ENCODE results near the gene DAAM1. TPM values are rescaled to one million over a fixed set of nuclear protein-coding genes. Genes with fewer than 3 reads are reported as not detected.
A peak's percentile ranks its signal among the peaks of the same experiment; 100 is the strongest.

DAAM1 gene
- total RNA-seq, 1 donor, result 19.5 TPM

DNA sequence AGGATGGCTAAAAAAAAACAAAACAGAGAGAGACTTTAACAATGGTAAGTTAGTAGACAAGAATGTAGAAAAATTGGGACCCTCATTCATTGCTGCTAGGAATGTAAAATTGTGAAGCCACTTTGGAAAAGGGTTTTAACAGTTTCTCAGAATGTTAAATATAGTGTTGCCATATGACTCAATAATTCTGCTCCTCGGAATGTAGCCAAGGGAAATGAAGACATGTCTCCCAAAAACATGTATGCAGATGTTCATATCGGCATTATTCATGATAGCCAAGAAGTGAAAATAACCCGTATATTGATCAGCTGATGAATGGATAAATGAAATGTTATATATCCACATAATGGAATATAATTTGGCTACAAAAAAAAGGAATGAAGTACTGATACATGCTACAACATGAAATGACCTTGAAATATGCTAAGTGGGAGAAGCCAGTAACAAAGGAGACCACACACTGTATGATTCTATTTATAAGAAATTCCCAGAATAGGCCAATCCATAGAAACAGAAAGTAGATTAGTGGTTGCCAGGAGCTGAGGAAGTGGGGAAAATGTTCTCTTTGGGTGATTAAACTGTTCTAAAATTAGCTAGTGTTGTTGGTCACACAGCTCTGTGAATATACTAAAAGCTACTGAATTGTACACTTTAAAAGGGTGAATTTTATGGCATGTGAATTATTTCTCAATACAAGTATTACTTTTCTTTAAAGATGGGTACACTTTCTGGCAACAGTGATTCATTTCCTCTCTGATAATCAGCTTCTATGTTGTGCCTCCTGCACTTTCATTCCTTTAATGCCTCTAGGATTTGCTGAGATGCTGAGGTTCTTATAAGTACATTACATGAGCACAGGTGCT, 132.5 kb downstream of the DAAM1 start:
- Histone ChIP-seq H3K9me3 (ENCODE audit: low read depth, low read length) (no peaks in the 10 kb centered on the region), H3K79me2 (ENCODE audit: insufficient read depth, low read length) (no peaks in the 10 kb centered on the region), H2AFZ (ENCODE audit: low read length) (no peak overlapping the region), H3K4me2 (ENCODE audit: insufficient read depth, low read length) (peak overlapping the region; percentile 61), H3K4me1 (ENCODE audit: insufficient read depth, low read length) (peaks cover 17% of the 10 kb centered on the region), H4K20me1 (ENCODE audit: insufficient read depth, low read length) (no peaks in the 10 kb centered on the region), H3K27me3 (ENCODE audit: insufficient read depth, low read length) (no peaks in the 10 kb centered on the region), H3K36me3 (ENCODE audit: insufficient read depth, low read length) (peaks cover 7% of the 10 kb centered on the region), H3K27ac (ENCODE audit: low read depth, low read length) (peak overlapping the region; percentile 73), H3K4me3 (ENCODE audit: insufficient read depth, low read length) (peak overlapping the region; percentile 12)
- no peak for TF ChIP-seq CTCF (IDR thresholded peaks at IDR 0.05; ENCODE audit: extremely low read depth, low read depth, low read length)
- DNase-seq (ENCODE audit: insufficient read length, low spot score, missing footprints), result no peak

DNA sequence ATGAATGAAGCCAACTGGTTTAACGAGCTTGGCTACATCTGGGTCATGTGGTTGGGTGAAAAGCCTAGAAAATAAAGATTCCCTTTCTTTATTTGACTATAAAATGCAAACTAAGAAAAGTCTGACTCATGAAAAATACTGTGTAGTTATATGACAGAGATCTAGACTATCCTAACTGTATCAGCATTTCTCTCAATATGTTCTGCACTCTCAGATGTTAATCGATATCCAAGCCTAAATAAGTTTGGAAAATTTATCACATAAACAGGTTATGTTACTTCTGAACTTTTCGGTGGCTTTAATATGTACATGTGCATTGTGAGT, 133.1 kb downstream of the DAAM1 start:
- H3K9me3 ChIP-seq (ENCODE audit: low read depth, low read length), result no peaks in the 10 kb centered on the region
- H3K79me2 ChIP-seq (ENCODE audit: insufficient read depth, low read length), result no peaks in the 10 kb centered on the region
- H3K36me3 ChIP-seq (ENCODE audit: insufficient read depth, low read length), result peaks cover 7% of the 10 kb centered on the region
- no peak for TF ChIP-seq CTCF (IDR thresholded peaks at IDR 0.05; ENCODE audit: extremely low read depth, low read depth, low read length)
- H3K4me1 ChIP-seq (ENCODE audit: insufficient read depth, low read length), result peaks cover 17% of the 10 kb centered on the region
- peak overlapping the region; percentile 61 for H3K4me2 ChIP-seq (ENCODE audit: insufficient read depth, low read length)
- no peak overlapping the region for H3K4me3 ChIP-seq (ENCODE audit: insufficient read depth, low read length)
- no peaks in the 10 kb centered on the region for H3K27me3 ChIP-seq (ENCODE audit: insufficient read depth, low read length)
- H2AFZ ChIP-seq (ENCODE audit: low read length), result no peak overlapping the region
- H4K20me1 ChIP-seq (ENCODE audit: insufficient read depth, low read length), result no peaks in the 10 kb centered on the region
- no peak for DNase-seq (ENCODE audit: insufficient read length, low spot score, missing footprints)
- peak overlapping the region; percentile 73 for H3K27ac ChIP-seq (ENCODE audit: low read depth, low read length)

DNA sequence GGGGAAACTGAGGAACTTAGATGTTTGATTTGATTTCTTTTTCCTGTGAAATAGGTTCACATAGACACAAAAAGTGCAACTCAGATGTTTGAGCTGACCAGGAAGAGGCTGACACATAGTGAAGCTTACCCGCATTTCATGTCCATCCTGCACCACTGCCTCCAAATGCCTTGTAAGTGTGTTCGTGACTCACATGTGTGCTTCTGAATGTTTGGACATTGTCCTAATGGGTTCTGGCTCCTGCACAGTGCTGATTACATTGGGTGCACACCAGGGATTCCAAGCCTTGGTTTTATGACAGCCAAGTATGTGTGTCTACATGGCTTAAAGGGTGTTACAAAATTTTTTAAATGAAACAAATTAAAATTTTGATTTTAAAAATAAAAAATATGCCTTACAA, 137.4 kb downstream of the DAAM1 start:
- Histone ChIP-seq H3K4me3 (ENCODE audit: insufficient read depth, low read length) (no peak overlapping the region), H3K27me3 (ENCODE audit: insufficient read depth, low read length) (no peaks in the 10 kb centered on the region), H3K79me2 (ENCODE audit: insufficient read depth, low read length) (no peaks in the 10 kb centered on the region), H3K9me3 (ENCODE audit: low read depth, low read length) (no peaks in the 10 kb centered on the region), H3K4me2 (ENCODE audit: insufficient read depth, low read length) (no peak overlapping the region), H4K20me1 (ENCODE audit: insufficient read depth, low read length) (no peaks in the 10 kb centered on the region), H2AFZ (ENCODE audit: low read length) (no peak overlapping the region), H3K27ac (ENCODE audit: low read depth, low read length) (no peak overlapping the region), H3K4me1 (ENCODE audit: insufficient read depth, low read length) (peaks cover 10% of the 10 kb centered on the region), H3K36me3 (ENCODE audit: insufficient read depth, low read length) (peaks cover 11% of the 10 kb centered on the region)
- no peak for DNase-seq (ENCODE audit: insufficient read length, low spot score, missing footprints)
- TF ChIP-seq CTCF (IDR thresholded peaks at IDR 0.05; ENCODE audit: extremely low read depth, low read depth, low read length), result no peak

GRCh38 chr14:59328454-59328853, 140.0 kb downstream of the DAAM1 start:
- no peak for DNase-seq (ENCODE audit: insufficient read length, low spot score, missing footprints)
- Histone ChIP-seq H3K27ac (ENCODE audit: low read depth, low read length) (no peak overlapping the region), H3K36me3 (ENCODE audit: insufficient read depth, low read length) (peaks cover 24% of the 10 kb centered on the region)

More at GRCh38 chr14:59328454-59328853, 140.0 kb downstream of the DAAM1 start:
- H3K27me3 ChIP-seq (ENCODE audit: insufficient read depth, low read length), result no peaks in the 10 kb centered on the region
- H3K79me2 ChIP-seq (ENCODE audit: insufficient read depth, low read length), result no peaks in the 10 kb centered on the region
- H2AFZ ChIP-seq (ENCODE audit: low read length), result no peak overlapping the region
- no peak overlapping the region for H3K4me3 ChIP-seq (ENCODE audit: insufficient read depth, low read length)
- TF ChIP-seq CTCF (IDR thresholded peaks at IDR 0.05; ENCODE audit: extremely low read depth, low read depth, low read length), result no peak
- H3K4me2 ChIP-seq (ENCODE audit: insufficient read depth, low read length), result no peak overlapping the region
- no peaks in the 10 kb centered on the region for H3K9me3 ChIP-seq (ENCODE audit: low read depth, low read length)
- H4K20me1 ChIP-seq (ENCODE audit: insufficient read depth, low read length), result no peaks in the 10 kb centered on the region
- peaks cover 13% of the 10 kb centered on the region for H3K4me1 ChIP-seq (ENCODE audit: insufficient read depth, low read length)

Data from osteoblast (primary cell).